ENCODE results near the gene LTB4R2.

DNA sequence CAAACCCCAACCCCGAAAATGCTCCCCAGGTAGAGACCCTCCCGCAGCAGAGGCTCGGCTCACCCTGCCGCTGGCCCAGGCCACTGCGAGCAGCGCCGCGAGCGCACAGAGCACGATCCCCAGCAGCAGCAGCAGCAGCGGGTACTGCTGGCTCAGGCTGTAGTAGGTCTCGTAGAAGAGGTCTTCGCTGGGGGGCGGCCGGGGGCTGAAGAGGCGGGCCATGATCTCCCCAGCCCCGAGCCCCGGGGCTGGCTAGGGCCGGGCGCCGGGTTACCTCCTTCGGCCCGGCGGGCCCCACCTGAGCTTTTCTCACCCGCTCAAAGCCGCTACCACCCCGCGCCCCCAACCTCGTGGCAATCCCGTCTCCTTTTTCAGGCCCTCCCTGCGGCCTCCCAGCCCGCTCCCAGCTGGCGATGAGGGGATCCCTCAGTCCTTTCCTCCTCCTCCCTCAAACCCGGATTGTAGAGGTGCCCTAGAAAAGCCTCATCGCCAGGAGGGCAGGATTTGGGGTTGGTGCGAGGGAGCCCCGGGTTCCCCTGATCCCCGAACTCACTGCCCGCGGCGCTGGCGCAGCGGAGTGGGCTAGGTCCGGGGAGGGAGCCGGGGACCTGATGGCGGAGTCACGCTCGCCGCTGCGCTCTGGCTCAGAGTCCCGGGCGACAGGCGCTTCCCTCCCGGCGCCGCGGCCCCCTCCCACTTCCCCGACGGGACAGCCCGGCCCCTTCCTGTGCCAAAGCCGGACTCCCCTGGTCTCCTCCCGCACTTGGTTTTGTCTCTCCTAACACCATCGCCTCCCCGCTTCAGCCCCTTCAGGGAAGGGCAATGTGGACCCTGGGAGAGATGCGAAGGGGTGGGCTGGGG lies 24.7 kb downstream of the LTB4R2 start, which contains the start of gene ADCY4:
- TF ChIP-seq POLR2A (IDR thresholded peaks at IDR 0.05), result no peak
- TF ChIP-seq, protein P1, sequence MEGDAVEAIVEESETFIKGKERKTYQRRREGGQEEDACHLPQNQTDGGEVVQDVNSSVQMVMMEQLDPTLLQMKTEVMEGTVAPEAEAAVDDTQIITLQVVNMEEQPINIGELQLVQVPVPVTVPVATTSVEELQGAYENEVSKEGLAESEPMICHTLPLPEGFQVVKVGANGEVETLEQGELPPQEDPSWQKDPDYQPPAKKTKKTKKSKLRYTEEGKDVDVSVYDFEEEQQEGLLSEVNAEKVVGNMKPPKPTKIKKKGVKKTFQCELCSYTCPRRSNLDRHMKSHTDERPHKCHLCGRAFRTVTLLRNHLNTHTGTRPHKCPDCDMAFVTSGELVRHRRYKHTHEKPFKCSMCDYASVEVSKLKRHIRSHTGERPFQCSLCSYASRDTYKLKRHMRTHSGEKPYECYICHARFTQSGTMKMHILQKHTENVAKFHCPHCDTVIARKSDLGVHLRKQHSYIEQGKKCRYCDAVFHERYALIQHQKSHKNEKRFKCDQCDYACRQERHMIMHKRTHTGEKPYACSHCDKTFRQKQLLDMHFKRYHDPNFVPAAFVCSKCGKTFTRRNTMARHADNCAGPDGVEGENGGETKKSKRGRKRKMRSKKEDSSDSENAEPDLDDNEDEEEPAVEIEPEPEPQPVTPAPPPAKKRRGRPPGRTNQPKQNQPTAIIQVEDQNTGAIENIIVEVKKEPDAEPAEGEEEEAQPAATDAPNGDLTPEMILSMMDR (IDR thresholded peaks at IDR 0.05), result no peak

Measured in right lobe of liver (tissue), 4 donors.